Duodenal mucosa (tissue), 2 donors: ENCODE measurements around the gene FAM184B.

Source experiments
- H3K27ac ChIP-seq: one replicate; pipeline ENCODE4 v1.7.0; 2013; ENCODE audit warnings: low read depth, low read length
- H3K27me3 ChIP-seq, 2 donors: one replicate each; pipeline ENCODE4 v1.7.0; 2013; ENCODE audit warnings: low read length in 2 of 2, control low read depth in 1 of 2; ENCODE audit not compliant: insufficient read depth in 2 of 2, control insufficient read depth in 1 of 2
- H3K36me3 ChIP-seq, 2 donors: one replicate each; pipeline ENCODE4 v1.7.0; 2013; ENCODE audit warnings: low read length in 2 of 2, control low read depth in 1 of 2; ENCODE audit not compliant: insufficient read depth in 2 of 2, control insufficient read depth in 1 of 2
- H3K4me1 ChIP-seq, 2 donors: one replicate each; pipeline ENCODE4 v1.7.0; 2013; ENCODE audit warnings: low read length in 2 of 2, control low read depth in 1 of 2; ENCODE audit not compliant: insufficient read depth in 2 of 2, control insufficient read depth in 1 of 2
- H3K4me3 ChIP-seq, 2 donors: one replicate each; pipeline ENCODE4 v1.7.0; 2013; ENCODE audit warnings: low read length in 2 of 2, low read depth in 1 of 2
- H3K9ac ChIP-seq, 2 donors: one replicate each; pipeline ENCODE4 v1.7.0; 2013; ENCODE audit warnings: low read length in 2 of 2, low read depth in 1 of 2
- H3K9me3 ChIP-seq, 2 donors: one replicate each; pipeline ENCODE4 v1.7.0; 2013; ENCODE audit warnings: low read length in 2 of 2, control low read depth in 1 of 2; ENCODE audit not compliant: control insufficient read depth in 1 of 2

FAM184B gene

GRCh38 chr4:17762726-17763125 lies 18.7 kb downstream of the FAM184B start:
- Histone ChIP-seq H3K36me3 (no peaks in the 10 kb centered on the region), H3K27ac (no peak overlapping the region), H3K27me3 (no peaks in the 10 kb centered on the region), H3K9ac (no peak overlapping the region), H3K4me1 (no peaks in the 10 kb centered on the region), H3K9me3 (no peaks in the 10 kb centered on the region), H3K4me3 (no peak overlapping the region)

- no peak overlapping the region for H3K4me3 ChIP-seq
- no peaks in the 10 kb centered on the region for H3K9me3 ChIP-seq
- H3K36me3 ChIP-seq: no peaks in the 10 kb centered on the region
- H3K9ac ChIP-seq: no peak overlapping the region
- H3K27ac ChIP-seq: no peak overlapping the region
- no peaks in the 10 kb centered on the region for H3K27me3 ChIP-seq
- no peaks in the 10 kb centered on the region for H3K4me1 ChIP-seq
Measured at GRCh38 chr4:17761062-17761461, 20.4 kb downstream of the FAM184B start.

- Histone ChIP-seq H3K9ac (no peak overlapping the region), H3K27me3 (no peaks in the 10 kb centered on the region), H3K4me3 (no peak overlapping the region), H3K36me3 (no peaks in the 10 kb centered on the region), H3K4me1 (no peaks in the 10 kb centered on the region), H3K27ac (no peak overlapping the region), H3K9me3 (no peaks in the 10 kb centered on the region)
Measured at GRCh38 chr4:17760626-17761025, 20.8 kb downstream of the FAM184B start.

GRCh38 chr4:17758485-17758884 lies 22.9 kb downstream of the FAM184B start:
- no peaks in the 10 kb centered on the region for H3K36me3 ChIP-seq
- H3K9ac ChIP-seq: no peak overlapping the region
- no peaks in the 10 kb centered on the region for H3K9me3 ChIP-seq
- no peaks in the 10 kb centered on the region for H3K27me3 ChIP-seq
- H3K4me3 ChIP-seq: no peak overlapping the region
- no peak overlapping the region for H3K27ac ChIP-seq
- no peaks in the 10 kb centered on the region for H3K4me1 ChIP-seq

GRCh38 chr4:17757621-17758020 lies 23.8 kb downstream of the FAM184B start:
- H3K9me3 ChIP-seq: no peaks in the 10 kb centered on the region
- no peaks in the 10 kb centered on the region for H3K36me3 ChIP-seq
- H3K9ac ChIP-seq: no peak overlapping the region
- H3K27me3 ChIP-seq: no peaks in the 10 kb centered on the region
- H3K27ac ChIP-seq: no peak overlapping the region
- H3K4me3 ChIP-seq: no peak overlapping the region
- no peaks in the 10 kb centered on the region for H3K4me1 ChIP-seq

- H3K4me3 ChIP-seq: no peak overlapping the region
- no peaks in the 10 kb centered on the region for H3K9me3 ChIP-seq
- H3K4me1 ChIP-seq: no peaks in the 10 kb centered on the region
- H3K27ac ChIP-seq: no peak overlapping the region
- no peaks in the 10 kb centered on the region for H3K36me3 ChIP-seq
- no peaks in the 10 kb centered on the region for H3K27me3 ChIP-seq
- no peak overlapping the region for H3K9ac ChIP-seq
Measured at GRCh38 chr4:17753646-17754045, 27.8 kb downstream of the FAM184B start.

GRCh38 chr4:17740702-17741101 lies 40.7 kb downstream of the FAM184B start:
- Histone ChIP-seq H3K27me3 (no peaks in the 10 kb centered on the region), H3K27ac (no peak overlapping the region), H3K9me3 (no peaks in the 10 kb centered on the region), H3K36me3 (no peaks in the 10 kb centered on the region), H3K4me3 (no peak overlapping the region), H3K4me1 (no peaks in the 10 kb centered on the region), H3K9ac (no peak overlapping the region)

GRCh38 chr4:17736484-17736883 lies 44.9 kb downstream of the FAM184B start:
- Histone ChIP-seq H3K27ac (no peak overlapping the region), H3K27me3 (no peaks in the 10 kb centered on the region), H3K9me3 (no peaks in the 10 kb centered on the region), H3K36me3 (no peaks in the 10 kb centered on the region), H3K4me3 (no peak overlapping the region), H3K9ac (no peak overlapping the region), H3K4me1 (no peaks in the 10 kb centered on the region)

GRCh38 chr4:17726911-17727310 lies 54.5 kb downstream of the FAM184B start:
- no peak overlapping the region for H3K27ac ChIP-seq
- no peak overlapping the region for H3K4me3 ChIP-seq
- H3K9me3 ChIP-seq: peaks cover 0 to 2% of the 10 kb centered on the region in 2 donors
- no peaks in the 10 kb centered on the region for H3K27me3 ChIP-seq
- no peaks in the 10 kb centered on the region for H3K36me3 ChIP-seq
- no peaks in the 10 kb centered on the region for H3K4me1 ChIP-seq
- H3K9ac ChIP-seq: no peak overlapping the region

GRCh38 chr4:17723648-17724047 lies 57.8 kb downstream of the FAM184B start:
- H3K4me3 ChIP-seq: no peak overlapping the region
- no peak overlapping the region for H3K9ac ChIP-seq
- peaks cover 0 to 2% of the 10 kb centered on the region in 2 donors for H3K9me3 ChIP-seq
- H3K27ac ChIP-seq: no peak overlapping the region
- no peaks in the 10 kb centered on the region for H3K27me3 ChIP-seq
- no peaks in the 10 kb centered on the region for H3K36me3 ChIP-seq
- no peaks in the 10 kb centered on the region for H3K4me1 ChIP-seq

GRCh38 chr4:17722356-17722700 lies 59.1 kb downstream of the FAM184B start:
- no peaks in the 10 kb centered on the region for H3K4me1 ChIP-seq
- no peak overlapping the region for H3K4me3 ChIP-seq
- no peaks in the 10 kb centered on the region for H3K27me3 ChIP-seq
- H3K27ac ChIP-seq: no peak overlapping the region
- H3K36me3 ChIP-seq: no peaks in the 10 kb centered on the region
- H3K9ac ChIP-seq: no peak overlapping the region
- no peaks in the 10 kb centered on the region for H3K9me3 ChIP-seq
